BLaER1 treated with 17β-estradiol and CSF1 and Interleukin-3, amounts not matched to agents 10 nM and 100 nM (cell line): Measurements from ENCODE around the gene RAPGEF6.
"Not testable (repeated sequence)": the region's sequence is repeated elsewhere in the genome, so short reads cannot be mapped to it uniquely, and the experiment has no call there.

ENCODE experiments used
- H3K27ac ChIP-seq, 11 experiments: shearing (Covaris generic); formaldehyde crosslinking; 2 replicates each; pipeline ENCODE4 v1.8.1; 2022
- H3K27me3 ChIP-seq, 11 experiments: shearing (Covaris generic); formaldehyde crosslinking; 2 replicates each; pipeline ENCODE4 v1.8.1; 2022
- H3K36me3 ChIP-seq, 11 experiments: shearing (Covaris generic); formaldehyde crosslinking; 2 replicates each; pipeline ENCODE4 v1.8.1; 2022
- H3K4me1 ChIP-seq, 10 experiments: shearing (Covaris generic); formaldehyde crosslinking; 2 replicates each; pipeline ENCODE4 v1.8.1; 2022
- H3K4me2 ChIP-seq, 11 experiments: shearing (Covaris generic); formaldehyde crosslinking; 2 replicates each; pipeline ENCODE4 v1.8.1; 2022
- H3K4me3 ChIP-seq, 10 experiments: shearing (Covaris generic); formaldehyde crosslinking; 2 replicates each; pipeline ENCODE4 v1.8.1; 2022
- H3K9ac ChIP-seq, 11 experiments: shearing (Covaris generic); formaldehyde crosslinking; 2 replicates each; pipeline ENCODE4 v1.8.1; 2022
- H3K9me3 ChIP-seq, 11 experiments: shearing (Covaris generic); formaldehyde crosslinking; replicated peaks in 1 of 11; 2 replicates each; pipeline ENCODE4 v1.8.1; 2022
- H4K20me1 ChIP-seq, 11 experiments: shearing (Covaris generic); formaldehyde crosslinking; 2 replicates each; pipeline ENCODE4 v1.8.1; 2022
- Cebpa-rat ChIP-seq, 11 experiments: shearing (Covaris generic); IDR thresholded peaks; 2 replicates each; pipeline ENCODE4 v1.8.1; 2022

The RAPGEF6 gene

DNA sequence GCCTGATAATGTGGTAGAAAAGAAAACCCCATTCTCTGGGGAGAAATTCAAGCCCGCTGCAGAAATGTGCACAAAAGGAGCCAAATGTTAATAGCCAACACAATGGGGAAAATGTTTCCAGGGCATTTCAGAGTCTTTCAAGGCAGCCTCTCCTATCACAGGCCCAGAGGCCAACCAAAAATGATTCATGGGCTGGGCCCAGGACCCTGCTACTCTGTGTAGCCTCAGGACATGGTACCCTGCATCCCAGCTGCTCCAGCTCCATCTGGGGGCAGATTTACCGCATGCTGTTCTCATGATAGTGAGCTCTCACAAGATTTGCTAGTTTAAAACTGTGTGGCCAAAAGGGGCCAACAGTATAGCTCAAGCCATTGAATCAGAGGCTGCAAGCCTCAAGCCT is 41.1 kb downstream of the RAPGEF6 start:
- TF ChIP-seq Cebpa-rat (IDR thresholded peaks at IDR 0.05) = no peak
- Histone ChIP-seq H3K4me3 (no peak overlapping the region), H3K4me2 (peak overlapping the region; percentile 16 to 68 (median 40); a peak in 16 of 22 replicates), H3K27ac (no peak overlapping the region; a peak in 1 of 22 replicates), H4K20me1 (peaks cover 14 to 65% (median 33%) of the 10 kb centered on the region in 11 experiments; a peak in 19 of 22 replicates), H3K9me3 (peaks cover 0 to 31% (median 21%) of the 10 kb centered on the region in 11 experiments; a peak in 16 of 22 replicates), H3K4me1 (peaks cover 22 to 38% (median 30%) of the 10 kb centered on the region in 10 experiments), H3K27me3 (no peaks in the 10 kb centered on the region), H3K36me3 (peaks cover 17 to 58% (median 47%) of the 10 kb centered on the region in 11 experiments), H3K9ac (no peak overlapping the region; a peak in 1 of 22 replicates)

GRCh38 chr5:131593436-131593835 is 41.6 kb downstream of the RAPGEF6 start:
- Histone ChIP-seq H3K9me3 (peaks cover 0 to 30% (median 19%) of the 10 kb centered on the region in 11 experiments; a peak in 16 of 22 replicates), H3K36me3 (peaks cover 15 to 58% (median 47%) of the 10 kb centered on the region in 11 experiments), H3K4me2 (peak overlapping the region in 5 of 11 experiments; percentile 35 to 68 (median 46); a peak in 8 of 22 replicates), H4K20me1 (peaks cover 19 to 70% (median 34%) of the 10 kb centered on the region in 11 experiments; a peak in 19 of 22 replicates), H3K4me1 (peaks cover 22 to 38% (median 30%) of the 10 kb centered on the region in 10 experiments)
- H3K9ac ChIP-seq, H3K27ac ChIP-seq, H3K4me3 ChIP-seq, H3K27me3 ChIP-seq: not testable (repeated sequence)

GRCh38 chr5:131589510-131590348 is 45.3 kb downstream of the RAPGEF6 start:
- H3K4me3 ChIP-seq = no peak overlapping the region
- no peak overlapping the region for H3K9ac ChIP-seq
- no peaks in the 10 kb centered on the region for H3K27me3 ChIP-seq
- peaks cover 20 to 67% (median 56%) of the 10 kb centered on the region in 11 experiments for H3K36me3 ChIP-seq
- H4K20me1 ChIP-seq = peaks cover 32 to 87% (median 42%) of the 10 kb centered on the region in 11 experiments; a peak in 19 of 22 replicates
- TF ChIP-seq Cebpa-rat (IDR thresholded peaks at IDR 0.05) = no peak
- peaks cover 0 to 22% (median 12%) of the 10 kb centered on the region in 11 experiments; a peak in 14 of 22 replicates for H3K9me3 ChIP-seq
- no peak overlapping the region for H3K4me2 ChIP-seq
- no peak overlapping the region for H3K27ac ChIP-seq
- H3K4me1 ChIP-seq = peaks cover 10 to 20% (median 16%) of the 10 kb centered on the region in 10 experiments

- Histone ChIP-seq H3K4me1 (peaks cover 0 to 5% (median 0%) of the 10 kb centered on the region in 10 experiments; a peak in 3 of 20 replicates), H4K20me1 (peaks cover 20 to 77% (median 32%) of the 10 kb centered on the region in 11 experiments; a peak in 19 of 22 replicates), H3K27me3 (no peaks in the 10 kb centered on the region), H3K4me2 (no peak overlapping the region), H3K9me3 (peaks cover 0 to 33% (median 17%) of the 10 kb centered on the region in 11 experiments; a peak in 18 of 22 replicates), H3K27ac (no peak overlapping the region), H3K4me3 (no peak overlapping the region), H3K9ac (no peak overlapping the region), H3K36me3 (peaks cover 34 to 81% (median 69%) of the 10 kb centered on the region in 11 experiments)
- no peak for TF ChIP-seq Cebpa-rat (IDR thresholded peaks at IDR 0.05)
These were observed 47.5 kb downstream of the RAPGEF6 start for GRCh38 chr5:131587541-131587940.

DNA sequence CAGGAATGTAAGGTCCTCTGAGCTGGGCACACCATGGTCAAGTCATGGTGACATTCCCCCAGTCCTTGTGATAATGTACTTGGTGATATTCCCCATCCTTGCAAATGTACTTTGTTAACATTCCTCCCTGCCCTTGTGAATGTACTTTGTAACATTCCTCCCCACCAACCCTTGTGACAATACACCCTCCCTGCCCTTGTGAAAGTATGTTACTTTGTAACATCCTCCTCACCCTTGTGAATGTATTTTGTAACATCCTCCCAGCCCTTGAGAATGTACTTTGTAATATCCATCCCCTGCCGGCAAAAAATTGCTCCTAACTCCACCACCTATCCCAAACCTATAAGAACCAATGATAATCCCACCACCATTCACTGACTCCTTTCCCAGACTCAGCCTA is 53.3 kb downstream of the RAPGEF6 start:
- H3K27me3 ChIP-seq = no peaks in the 10 kb centered on the region
- H3K9ac ChIP-seq = no peak overlapping the region
- peaks cover 74 to 100% (median 97%) of the 10 kb centered on the region in 11 experiments for H3K36me3 ChIP-seq
- H4K20me1 ChIP-seq = peaks cover 0 to 33% (median 6%) of the 10 kb centered on the region in 11 experiments; a peak in 11 of 22 replicates
- H3K9me3 ChIP-seq = peaks cover 56 to 88% (median 73%) of the 10 kb centered on the region in 11 experiments
- H3K27ac ChIP-seq = no peak overlapping the region
- H3K4me2 ChIP-seq = no peak overlapping the region
- no peak overlapping the region for H3K4me3 ChIP-seq
- H3K4me1 ChIP-seq = no peaks in the 10 kb centered on the region
- TF ChIP-seq Cebpa-rat (IDR thresholded peaks at IDR 0.05) = no peak

GRCh38 chr5:131579917-131580671 is 54.9 kb downstream of the RAPGEF6 start:
- H4K20me1 ChIP-seq = peaks cover 0 to 21% (median 0%) of the 10 kb centered on the region in 11 experiments; a peak in 8 of 22 replicates
- H3K9ac ChIP-seq = no peak overlapping the region
- H3K4me3 ChIP-seq = no peak overlapping the region
- no peaks in the 10 kb centered on the region for H3K27me3 ChIP-seq
- no peak for TF ChIP-seq Cebpa-rat (IDR thresholded peaks at IDR 0.05)
- H3K36me3 ChIP-seq = peaks cover 83 to 100% (median 97%) of the 10 kb centered on the region in 11 experiments
- H3K4me1 ChIP-seq = no peaks in the 10 kb centered on the region
- peaks cover 72 to 94% (median 86%) of the 10 kb centered on the region in 11 experiments for H3K9me3 ChIP-seq
- no peak overlapping the region for H3K4me2 ChIP-seq
- no peak overlapping the region for H3K27ac ChIP-seq

GRCh38 chr5:131575660-131576227 is 59.3 kb downstream of the RAPGEF6 start:
- Histone ChIP-seq H3K9ac (no peak overlapping the region), H3K4me1 (no peaks in the 10 kb centered on the region), H4K20me1 (peaks cover 0 to 44% (median 4%) of the 10 kb centered on the region in 11 experiments; a peak in 9 of 22 replicates), H3K4me2 (no peak overlapping the region), H3K4me3 (no peak overlapping the region), H3K27ac (no peak overlapping the region), H3K27me3 (no peaks in the 10 kb centered on the region), H3K9me3 (peaks cover 89 to 97% (median 92%) of the 10 kb centered on the region in 11 experiments), H3K36me3 (peaks cover 75 to 95% (median 92%) of the 10 kb centered on the region in 11 experiments)
- no peak for TF ChIP-seq Cebpa-rat (IDR thresholded peaks at IDR 0.05)

DNA sequence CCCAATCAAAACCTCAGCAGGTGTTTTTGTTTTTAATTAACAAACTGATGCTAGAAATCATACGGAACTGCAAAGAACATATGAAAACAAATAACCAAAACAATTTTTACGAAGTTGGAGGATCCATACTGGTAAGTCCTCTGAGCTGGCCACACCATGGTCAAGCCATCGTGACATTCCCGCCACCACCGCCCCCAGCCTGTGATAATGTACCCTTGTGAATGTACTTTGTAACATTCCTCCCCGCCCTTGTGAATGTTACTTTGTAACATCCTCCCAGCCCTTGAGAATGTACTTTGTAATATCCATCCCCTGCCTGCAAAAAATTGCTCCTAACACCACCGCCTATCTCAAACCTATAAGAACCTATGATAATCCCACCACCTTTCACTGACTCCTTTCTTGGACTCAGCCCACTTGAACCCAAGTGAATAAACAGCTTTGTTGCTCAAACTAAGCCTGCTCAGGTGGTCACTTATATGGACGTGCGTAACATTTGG is 63.3 kb downstream of the RAPGEF6 start:
- peaks cover 49 to 57% (median 52%) of the 10 kb centered on the region in 11 experiments for H3K9me3 ChIP-seq
- no peak overlapping the region for H3K4me2 ChIP-seq
- TF ChIP-seq Cebpa-rat (IDR thresholded peaks at IDR 0.05) = no peak
- H3K27ac ChIP-seq = no peak overlapping the region
- peaks cover 0 to 45% (median 5%) of the 10 kb centered on the region in 11 experiments; a peak in 10 of 22 replicates for H4K20me1 ChIP-seq
- no peak overlapping the region for H3K9ac ChIP-seq
- H3K27me3 ChIP-seq = no peaks in the 10 kb centered on the region
- peaks cover 45 to 75% (median 59%) of the 10 kb centered on the region in 11 experiments for H3K36me3 ChIP-seq
- H3K4me3 ChIP-seq = no peak overlapping the region
- no peaks in the 10 kb centered on the region for H3K4me1 ChIP-seq
